BE2C (cell line): Measurements from ENCODE around the gene PRPF40B.

Source experiments
- DNase-seq: peaks from one replicate; pipeline ENCODE4 v3.0.0-alpha.2; 2020
- H3K27me3 ChIP-seq: fragments of 250-450 bp; sonication (Bioruptor Pico); 2 replicates; pipeline ENCODE4 v1.5.1; 2020; ENCODE audit warnings: mild to moderate bottlenecking
- H3K36me3 ChIP-seq: fragments of 250-450 bp; sonication (Bioruptor Pico); 2 replicates; pipeline ENCODE4 v1.5.1; 2020; ENCODE audit warnings: mild to moderate bottlenecking
- H3K4me1 ChIP-seq: fragments of 250-450 bp; sonication (Bioruptor Pico); 2 replicates; pipeline ENCODE4 v1.5.1; 2020
- H3K4me3 ChIP-seq: 2 replicates; pipeline ENCODE4 v1.5.1; 2011; ENCODE audit warnings: low read depth, low read length
- H3K9me3 ChIP-seq: fragments of 250-450 bp; sonication (Bioruptor Pico); 2 replicates; pipeline ENCODE4 v1.5.1; 2020
- CTCF ChIP-seq: IDR thresholded peaks from 2 replicates; pipeline ENCODE4 v1.5.1; 2012; ENCODE audit warnings: mild to moderate bottlenecking, low read depth, low read length

Gene PRPF40B

GRCh38 chr12:49678711-49679110 lies 55.4 kb downstream of the PRPF40B start:
- Histone ChIP-seq H3K27me3 (no peaks in the 10 kb centered on the region), H3K4me1 (peaks cover 9% of the 10 kb centered on the region)

GRCh38 chr12:49680075-49680474 lies 56.7 kb downstream of the PRPF40B start:
- Histone ChIP-seq H3K4me3 (no peak overlapping the region), H3K27me3 (no peaks in the 10 kb centered on the region), H3K36me3 (no peaks in the 10 kb centered on the region), H3K4me1 (no peaks in the 10 kb centered on the region), H3K9me3 (no peaks in the 10 kb centered on the region; the same call in 1 of the 2 replicates)
- DNase-seq, result peak; percentile 22
- no peak for TF ChIP-seq CTCF

More at GRCh38 chr12:49678711-49679110, 55.4 kb downstream of the PRPF40B start:
- DNase-seq, result no peak
- H3K4me3 ChIP-seq, result no peak overlapping the region
- TF ChIP-seq CTCF, result no peak
- no peaks in the 10 kb centered on the region for H3K36me3 ChIP-seq
- no peaks in the 10 kb centered on the region; the same call in 1 of the 2 replicates for H3K9me3 ChIP-seq

GRCh38 chr12:49683599-49684309 lies 60.4 kb downstream of the PRPF40B start:
- no peak for DNase-seq
- no peak for TF ChIP-seq CTCF
- H3K4me1 ChIP-seq, result no peaks in the 10 kb centered on the region
- H3K36me3 ChIP-seq, result no peaks in the 10 kb centered on the region
- H3K9me3 ChIP-seq, result no peaks in the 10 kb centered on the region; the same call in 1 of the 2 replicates
- no peak overlapping the region for H3K4me3 ChIP-seq
- no peaks in the 10 kb centered on the region for H3K27me3 ChIP-seq

- no peaks in the 10 kb centered on the region for H3K27me3 ChIP-seq
- H3K4me1 ChIP-seq, result no peaks in the 10 kb centered on the region
- no peak overlapping the region for H3K4me3 ChIP-seq
- no peak for TF ChIP-seq CTCF
- H3K9me3 ChIP-seq, result no peaks in the 10 kb centered on the region; the same call in 1 of the 2 replicates
- no peak for DNase-seq
- no peaks in the 10 kb centered on the region for H3K36me3 ChIP-seq
These were observed 61.0 kb downstream of the PRPF40B start for GRCh38 chr12:49684310-49684854.

GRCh38 chr12:49687941-49688340 lies 64.6 kb downstream of the PRPF40B start:
- DNase-seq, result no peak
- TF ChIP-seq CTCF, result no peak

GRCh38 chr12:49689237-49689636 lies 65.9 kb downstream of the PRPF40B start:
- Histone ChIP-seq H3K4me1 (peaks cover 3% of the 10 kb centered on the region; the same call in 1 of the 2 replicates), H3K27me3 (no peaks in the 10 kb centered on the region)

More at GRCh38 chr12:49687941-49688340, 64.6 kb downstream of the PRPF40B start:
- H3K36me3 ChIP-seq, result no peaks in the 10 kb centered on the region
- H3K4me3 ChIP-seq, result no peak overlapping the region
- H3K9me3 ChIP-seq, result no peaks in the 10 kb centered on the region; the same call in 1 of the 2 replicates
- H3K4me1 ChIP-seq, result peaks cover 2% of the 10 kb centered on the region; the same call in 1 of the 2 replicates
- H3K27me3 ChIP-seq, result no peaks in the 10 kb centered on the region

More at GRCh38 chr12:49689237-49689636, 65.9 kb downstream of the PRPF40B start:
- Histone ChIP-seq H3K9me3 (no peaks in the 10 kb centered on the region), H3K36me3 (no peaks in the 10 kb centered on the region), H3K4me3 (no peak overlapping the region)
- no peak for TF ChIP-seq CTCF
- no peak for DNase-seq
